Measurements from ENCODE around the gene CHSY3. TPM values are rescaled to one million over a fixed set of nuclear protein-coding genes. Genes with fewer than 3 reads are reported as not detected.

The CHSY3 gene
- total RNA-seq, 1 donor = 9.9 TPM

- no peak for TF ChIP-seq CTCF (IDR thresholded peaks at IDR 0.05; ENCODE audit: insufficient read depth, low read depth, low read length)
These were observed 186.5 kb downstream of the CHSY3 start for GRCh38 chr5:130090569-130091270.

GRCh38 chr5:130092991-130093390 is 188.7 kb downstream of the CHSY3 start:
- no peak for TF ChIP-seq CTCF (IDR thresholded peaks at IDR 0.05; ENCODE audit: insufficient read depth, low read depth, low read length)
- DNase-seq (ENCODE audit: low read depth) = no peak
- H3K4me3 ChIP-seq (ENCODE audit: low read depth, low read length) = no peak overlapping the region

More at GRCh38 chr5:130090569-130091270, 186.5 kb downstream of the CHSY3 start:
- no peak overlapping the region for H3K4me3 ChIP-seq (ENCODE audit: low read depth, low read length)
- DNase-seq (ENCODE audit: low read depth) = peak; percentile 12

- no peak overlapping the region for H3K4me3 ChIP-seq (ENCODE audit: low read depth, low read length)
- no peak for TF ChIP-seq CTCF (IDR thresholded peaks at IDR 0.05; ENCODE audit: insufficient read depth, low read depth, low read length)
- no peak for DNase-seq (ENCODE audit: low read depth)
These were observed 192.2 kb downstream of the CHSY3 start for GRCh38 chr5:130096483-130096882.

- DNase-seq (ENCODE audit: low read depth) = no peak
- no peak overlapping the region for H3K4me3 ChIP-seq (ENCODE audit: low read depth, low read length)
- no peak for TF ChIP-seq CTCF (IDR thresholded peaks at IDR 0.05; ENCODE audit: insufficient read depth, low read depth, low read length)
These were observed 194.7 kb downstream of the CHSY3 start for GRCh38 chr5:130099008-130099407.

- TF ChIP-seq CTCF (IDR thresholded peaks at IDR 0.05; ENCODE audit: insufficient read depth, low read depth, low read length) = no peak
- no peak for DNase-seq (ENCODE audit: low read depth)
- H3K4me3 ChIP-seq (ENCODE audit: low read depth, low read length) = no peak overlapping the region
These were observed 198.1 kb downstream of the CHSY3 start for GRCh38 chr5:130102375-130102774.

GRCh38 chr5:130102960-130103359 is 198.7 kb downstream of the CHSY3 start:
- no peak overlapping the region for H3K4me3 ChIP-seq (ENCODE audit: low read depth, low read length)
- no peak for DNase-seq (ENCODE audit: low read depth)
- no peak for TF ChIP-seq CTCF (IDR thresholded peaks at IDR 0.05; ENCODE audit: insufficient read depth, low read depth, low read length)
